Liver (tissue), 9 donors: ENCODE results near the gene CCDC158. TPM values are rescaled to one million over a fixed set of nuclear protein-coding genes. Genes with fewer than 3 reads are reported as not detected.

ENCODE experiments used
- DNase-seq: peaks from one replicate; pipeline ENCODE4 v3.0.0-alpha.2; 2017; ENCODE audit warnings: low spot score
- H3K27ac ChIP-seq, 2 donors: one replicate each; pipeline ENCODE4 v1.7.0; 2013; ENCODE audit warnings: inconsistent platforms in 2 of 2, low read length in 2 of 2, control low read depth in 1 of 2, low read depth in 1 of 2, mild to moderate bottlenecking in 1 of 2
- H3K27me3 ChIP-seq, 4 donors: one replicate each; pipeline versions ENCODE4 v1.6.1 to v1.7.0; 2013; ENCODE audit warnings: low read length in 3 of 4, inconsistent platforms in 1 of 4, mild to moderate bottlenecking in 1 of 4, moderate library complexity in 1 of 4; ENCODE audit not compliant: control insufficient read depth in 4 of 4, insufficient read depth in 4 of 4
- H3K36me3 ChIP-seq, 4 donors: one replicate each; pipeline versions ENCODE4 v1.6.1 to v1.7.0; 2013; ENCODE audit warnings: low read length in 3 of 4, mild to moderate bottlenecking in 3 of 4, low read depth in 1 of 4, moderate library complexity in 1 of 4; ENCODE audit not compliant: control insufficient read depth in 4 of 4, insufficient read depth in 3 of 4
- H3K4me1 ChIP-seq, 4 donors: one replicate each; pipeline versions ENCODE4 v1.6.1 to v1.7.0; 2013; ENCODE audit warnings: low read length in 3 of 4, mild to moderate bottlenecking in 3 of 4, moderate library complexity in 1 of 4; ENCODE audit not compliant: control insufficient read depth in 4 of 4, insufficient read depth in 4 of 4
- H3K4me3 ChIP-seq, 3 donors: one replicate each; pipeline versions ENCODE4 v1.6.1 to v1.7.0; 2013; ENCODE audit warnings: low read length in 3 of 3, control low read depth in 1 of 3, low read depth in 1 of 3, mild to moderate bottlenecking in 1 of 3
- H3K9ac ChIP-seq, 2 donors: one replicate each; pipeline ENCODE4 v1.7.0; 2013; ENCODE audit warnings: low read length in 2 of 2, mild to moderate bottlenecking in 2 of 2, moderate library complexity in 2 of 2, control low read depth in 1 of 2, low read depth in 1 of 2
- H3K9me3 ChIP-seq, 4 donors: one replicate each; pipeline versions ENCODE4 v1.6.1 to v1.7.0; 2013; ENCODE audit warnings: low read length in 3 of 4; ENCODE audit not compliant: control insufficient read depth in 4 of 4
- ATF3 ChIP-seq: IDR thresholded peaks from 2 replicates; pipeline ENCODE4 v1.6.1; 2016; ENCODE audit warnings: antibody characterized with exemption
- EGR1 ChIP-seq, 2 donors: IDR thresholded peaks; 2 replicates each; pipeline ENCODE4 v1.6.1; 2016 to 2018; ENCODE audit warnings: antibody characterized with exemption in 2 of 2, low read depth in 2 of 2
- FOXA1 ChIP-seq: IDR thresholded peaks from 2 replicates; pipeline ENCODE4 v1.6.1; 2016; ENCODE audit warnings: antibody characterized with exemption
- FOXA2 ChIP-seq: IDR thresholded peaks from 2 replicates; pipeline ENCODE4 v1.6.1; 2016; ENCODE audit warnings: antibody characterized with exemption
- GABPA ChIP-seq, 2 donors: IDR thresholded peaks in 1 of 2; conservative IDR thresholded peaks in 1 of 2; 2 replicates each; pipeline ENCODE4 v1.6.1; 2016; ENCODE audit warnings: antibody characterized with exemption in 2 of 2, mild to moderate bottlenecking in 1 of 2, moderate library complexity in 1 of 2
- HNF4A ChIP-seq, 2 donors: conservative IDR thresholded peaks; 2 replicates each; pipeline ENCODE4 v1.6.1; 2016; ENCODE audit warnings: antibody characterized with exemption in 2 of 2, mild to moderate bottlenecking in 2 of 2
- HNF4G ChIP-seq: IDR thresholded peaks from 2 replicates; pipeline ENCODE4 v1.6.1; 2016; ENCODE audit warnings: antibody characterized with exemption
- JUND ChIP-seq, 2 donors: IDR thresholded peaks; 2 replicates each; pipeline ENCODE4 v1.6.1; 2016; ENCODE audit warnings: antibody characterized with exemption in 2 of 2
- NR2F2 ChIP-seq: IDR thresholded peaks from 2 replicates; pipeline ENCODE4 v1.6.1; 2016; ENCODE audit warnings: antibody characterized with exemption
- RAD21 ChIP-seq, 2 donors: IDR thresholded peaks; 2 replicates each; pipeline ENCODE4 v1.6.1; 2016; ENCODE audit warnings: antibody characterized with exemption in 2 of 2, mild to moderate bottlenecking in 2 of 2
- REST ChIP-seq: IDR thresholded peaks from 2 replicates; pipeline ENCODE4 v1.6.1; 2016; ENCODE audit warnings: antibody characterized with exemption, mild to moderate bottlenecking
- RXRA ChIP-seq, 2 donors: IDR thresholded peaks; 2 replicates each; pipeline ENCODE4 v1.6.1; 2017 to 2018; ENCODE audit warnings: antibody characterized with exemption in 2 of 2, mild to moderate bottlenecking in 1 of 2
- SP1 ChIP-seq: IDR thresholded peaks from 2 replicates; pipeline ENCODE4 v1.6.1; 2018; ENCODE audit warnings: antibody characterized with exemption, mild to moderate bottlenecking
- TAF1 ChIP-seq: conservative IDR thresholded peaks from 2 replicates; pipeline ENCODE4 v1.6.1; 2016; ENCODE audit warnings: antibody characterized with exemption, mild to moderate bottlenecking
- YY1 ChIP-seq: IDR thresholded peaks from 2 replicates; pipeline ENCODE4 v1.6.1; 2016; ENCODE audit warnings: antibody characterized with exemption, mild to moderate bottlenecking
- WGBS: extraction: QIAGEN DNeasy Blood & Tissue Kit; methylation state at CpG from one replicate; pipeline ENCODE4 v1.1.7; 2013; 5-methylcytosine and 5-hydroxymethylcytosine counted together
- polyA plus RNA-seq, 2 donors: library from polyadenylated mRNA; stranded (reverse) in 1 of 2; unstranded in 1 of 2; fragments of 200-250 nt in 1 of 2; fragments of >200 nt in 1 of 2; fragmentation: Nextera tagmentation in 1 of 2; extraction: Ambion mirVana in 1 of 2; gene quantifications; one replicate each; pipeline versions ENCODE4 v1.2.1 to v1.2.3, GENCODE V29; 2013 to 2015
- total RNA-seq, 2 donors: library from RNA; depleted of rRNA; stranded (reverse); fragments of >200 nt; gene quantifications; one replicate each; pipeline ENCODE4 v1.2.3, GENCODE V29; 2014
- TF ChIP-seq, protein P1 (sequence below): IDR thresholded peaks from 2 replicates; pipeline ENCODE4 v1.6.1; 2016; ENCODE audit warnings: antibody characterized with exemption
- TF ChIP-seq, protein P2 (sequence below): IDR thresholded peaks from 2 replicates; pipeline ENCODE4 v1.6.1; 2016; ENCODE audit warnings: antibody characterized with exemption
- TF ChIP-seq, protein P3 (sequence below): fragments of 150-350 bp; IDR thresholded peaks from 2 replicates; pipeline ENCODE4 v1.5.1; 2017; ENCODE audit warnings: improper control_type of control experiment, low read depth, low read length; ENCODE audit not compliant: missing input control
- donor health status: healthy.
- donor health status: healthy.
- donor health status: healthy.
- donor health status: healthy.
- donor health status: healthy.

The CCDC158 gene
- total and polyA plus RNA-seq, 4 donors, result 0.28 to 4.0 (median 1.1) TPM

- Histone ChIP-seq H3K27me3 (no peaks in the 10 kb centered on the region), H3K4me3 (no peak overlapping the region), H3K9ac (no peak overlapping the region), H3K36me3 (no peaks in the 10 kb centered on the region), H3K27ac (peak overlapping the region in 1 of 2 donors; percentile 51), H3K4me1 (peaks cover 0 to 17% (median 5%) of the 10 kb centered on the region in 4 donors), H3K9me3 (peaks cover 0 to 4% (median 0%) of the 10 kb centered on the region in 4 donors)
- TF ChIP-seq, protein P1, sequence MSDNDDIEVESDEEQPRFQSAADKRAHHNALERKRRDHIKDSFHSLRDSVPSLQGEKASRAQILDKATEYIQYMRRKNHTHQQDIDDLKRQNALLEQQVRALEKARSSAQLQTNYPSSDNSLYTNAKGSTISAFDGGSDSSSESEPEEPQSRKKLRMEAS, result no peak
- TF ChIP-seq HNF4G (peak; percentile 11), HNF4A (conservative IDR thresholded peaks at IDR 0.05) (peak; percentile 25 to 32), FOXA1 (no peak), RAD21 (IDR thresholded peaks at IDR 0.05) (peak; percentile 13 to 40), NR2F2 (no peak)
- DNase-seq, result no peak
- WGBS, result 52% methylated on average over 7 of the region's 7 CpGs
Observed at GRCh38 chr4:76315267-76315918, 105.5 kb downstream of the CCDC158 start.

DNA sequence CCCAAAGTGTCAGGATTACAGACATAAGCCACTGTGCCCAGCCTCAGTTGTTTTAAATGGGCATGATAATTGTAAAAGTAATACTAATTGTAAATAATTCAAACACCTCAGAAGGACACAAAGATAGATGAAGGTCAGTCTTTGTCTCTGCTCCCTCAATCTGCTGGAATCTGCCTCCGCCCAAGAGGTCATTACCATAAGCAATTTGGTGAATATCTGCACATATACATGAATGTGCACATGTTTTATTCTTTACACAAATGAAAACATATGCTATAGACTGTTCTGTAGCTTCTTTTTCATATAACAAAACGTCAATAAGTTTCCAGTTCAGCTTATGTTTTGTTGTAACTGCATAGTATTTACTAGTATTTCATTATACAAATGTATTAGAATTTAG is 107.4 kb downstream of the CCDC158 start:
- 87% methylated on average over 2 of the region's 2 CpGs for WGBS
- no peak for DNase-seq

DNA sequence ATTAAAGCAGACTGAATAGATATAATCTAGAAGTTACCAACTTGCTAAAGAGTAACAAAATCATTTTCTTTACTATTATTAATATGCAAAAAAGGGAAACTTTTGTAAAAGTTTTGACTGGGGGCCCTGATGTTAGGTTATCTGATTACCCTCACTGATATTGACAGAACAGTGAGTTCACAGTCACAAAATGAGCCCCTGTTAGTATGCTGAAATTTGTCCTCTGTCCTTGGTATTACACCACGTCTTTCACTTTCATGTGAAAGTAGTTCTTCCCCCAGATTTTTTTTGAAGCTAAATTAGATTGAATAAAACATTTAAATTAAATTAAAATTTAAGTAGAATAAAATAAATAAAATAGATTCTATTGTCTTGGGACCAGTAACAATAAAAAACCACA is 108.5 kb downstream of the CCDC158 start:
- peaks cover 0 to 10% (median 0%) of the 10 kb centered on the region in 4 donors for H3K36me3 ChIP-seq
- peaks cover 5 to 34% (median 17%) of the 10 kb centered on the region in 4 donors for H3K4me1 ChIP-seq
- 33% methylated on average over 1 of the region's 1 CpG for WGBS
- DNase-seq, result no peak
- TF ChIP-seq RXRA (IDR thresholded peaks at IDR 0.05) (no peak), YY1 (no peak), RAD21 (IDR thresholded peaks at IDR 0.05) (no peak), FOXA1 (peak; percentile 38), HNF4A (conservative IDR thresholded peaks at IDR 0.05) (peak; percentile 46 to 53), JUND (IDR thresholded peaks at IDR 0.05) (no peak), FOXA2 (peak; percentile 65), TAF1 (no peak), REST (no peak), NR2F2 (no peak), GABPA (IDR thresholded peaks at IDR 0.05 in 1 of 2, conservative IDR thresholded peaks at IDR 0.05 in 1 of 2) (no peak), ATF3 (no peak), EGR1 (IDR thresholded peaks at IDR 0.05; ENCODE audit: low read depth in 2 of 2) (no peak), HNF4G (no peak), SP1 (no peak)
- TF ChIP-seq, protein P2, sequence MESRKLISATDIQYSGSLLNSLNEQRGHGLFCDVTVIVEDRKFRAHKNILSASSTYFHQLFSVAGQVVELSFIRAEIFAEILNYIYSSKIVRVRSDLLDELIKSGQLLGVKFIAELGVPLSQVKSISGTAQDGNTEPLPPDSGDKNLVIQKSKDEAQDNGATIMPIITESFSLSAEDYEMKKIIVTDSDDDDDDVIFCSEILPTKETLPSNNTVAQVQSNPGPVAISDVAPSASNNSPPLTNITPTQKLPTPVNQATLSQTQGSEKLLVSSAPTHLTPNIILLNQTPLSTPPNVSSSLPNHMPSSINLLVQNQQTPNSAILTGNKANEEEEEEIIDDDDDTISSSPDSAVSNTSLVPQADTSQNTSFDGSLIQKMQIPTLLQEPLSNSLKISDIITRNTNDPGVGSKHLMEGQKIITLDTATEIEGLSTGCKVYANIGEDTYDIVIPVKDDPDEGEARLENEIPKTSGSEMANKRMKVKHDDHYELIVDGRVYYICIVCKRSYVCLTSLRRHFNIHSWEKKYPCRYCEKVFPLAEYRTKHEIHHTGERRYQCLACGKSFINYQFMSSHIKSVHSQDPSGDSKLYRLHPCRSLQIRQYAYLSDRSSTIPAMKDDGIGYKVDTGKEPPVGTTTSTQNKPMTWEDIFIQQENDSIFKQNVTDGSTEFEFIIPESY, result peak; percentile 41
- TF ChIP-seq, protein P3, sequence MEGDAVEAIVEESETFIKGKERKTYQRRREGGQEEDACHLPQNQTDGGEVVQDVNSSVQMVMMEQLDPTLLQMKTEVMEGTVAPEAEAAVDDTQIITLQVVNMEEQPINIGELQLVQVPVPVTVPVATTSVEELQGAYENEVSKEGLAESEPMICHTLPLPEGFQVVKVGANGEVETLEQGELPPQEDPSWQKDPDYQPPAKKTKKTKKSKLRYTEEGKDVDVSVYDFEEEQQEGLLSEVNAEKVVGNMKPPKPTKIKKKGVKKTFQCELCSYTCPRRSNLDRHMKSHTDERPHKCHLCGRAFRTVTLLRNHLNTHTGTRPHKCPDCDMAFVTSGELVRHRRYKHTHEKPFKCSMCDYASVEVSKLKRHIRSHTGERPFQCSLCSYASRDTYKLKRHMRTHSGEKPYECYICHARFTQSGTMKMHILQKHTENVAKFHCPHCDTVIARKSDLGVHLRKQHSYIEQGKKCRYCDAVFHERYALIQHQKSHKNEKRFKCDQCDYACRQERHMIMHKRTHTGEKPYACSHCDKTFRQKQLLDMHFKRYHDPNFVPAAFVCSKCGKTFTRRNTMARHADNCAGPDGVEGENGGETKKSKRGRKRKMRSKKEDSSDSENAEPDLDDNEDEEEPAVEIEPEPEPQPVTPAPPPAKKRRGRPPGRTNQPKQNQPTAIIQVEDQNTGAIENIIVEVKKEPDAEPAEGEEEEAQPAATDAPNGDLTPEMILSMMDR, result no peak
- TF ChIP-seq, protein P1, result no peak
- peaks cover 0 to 4% (median 0%) of the 10 kb centered on the region in 4 donors for H3K9me3 ChIP-seq
- peak overlapping the region in 1 of 2 donors; percentile 54 for H3K9ac ChIP-seq
- no peak overlapping the region for H3K4me3 ChIP-seq
- H3K27me3 ChIP-seq, result no peaks in the 10 kb centered on the region
- H3K27ac ChIP-seq, result peak overlapping the region; percentile 92

More for the DNA sequence above, 107.4 kb downstream of the CCDC158 start:
- Histone ChIP-seq H3K36me3 (peaks cover 0 to 10% (median 0%) of the 10 kb centered on the region in 4 donors), H3K9ac (no peak overlapping the region), H3K4me1 (peaks cover 5 to 33% (median 16%) of the 10 kb centered on the region in 4 donors), H3K27me3 (no peaks in the 10 kb centered on the region), H3K27ac (no peak overlapping the region), H3K4me3 (no peak overlapping the region), H3K9me3 (peaks cover 0 to 4% (median 0%) of the 10 kb centered on the region in 4 donors)
- TF ChIP-seq, protein P1, result no peak
- no peak for TF ChIP-seq NR2F2
- TF ChIP-seq HNF4G, result no peak
